Measurements from ENCODE around the gene MAPK8.

MAPK8 gene

GRCh38 chr10:48454302-48455054 is 148.0 kb downstream of the MAPK8 start:
- FAIRE-seq: no peak
- no peak for DNase-seq (ENCODE audit: insufficient read length)
- TF ChIP-seq TAF1 (IDR thresholded peaks at IDR 0.05; ENCODE audit: borderline replicate concordance, low read depth, low read length): no peak
- no peak for TF ChIP-seq POLR2A (IDR thresholded peaks at IDR 0.05; ENCODE audit: low read depth, low read length)

DNA sequence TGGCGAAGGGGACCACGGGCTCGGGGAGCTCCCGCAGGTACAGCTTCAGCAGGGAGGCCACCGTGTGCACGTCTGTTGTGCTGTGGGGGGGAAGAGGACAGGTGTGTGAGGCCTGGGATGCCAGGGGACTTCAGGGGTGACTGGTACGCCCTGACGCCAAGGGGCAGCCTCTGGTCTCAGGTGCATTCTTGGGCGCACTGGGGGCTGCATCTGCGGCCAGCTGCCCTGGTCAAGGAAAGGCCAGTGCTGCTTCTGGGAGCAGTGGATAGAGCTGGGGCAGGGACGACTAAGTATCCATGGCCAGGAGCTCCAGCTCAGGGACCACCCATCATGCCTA is 148.5 kb downstream of the MAPK8 start:
- no peak for DNase-seq (ENCODE audit: insufficient read length)
- TF ChIP-seq TAF1 (IDR thresholded peaks at IDR 0.05; ENCODE audit: borderline replicate concordance, low read depth, low read length) (no peak), POLR2A (IDR thresholded peaks at IDR 0.05; ENCODE audit: low read depth, low read length) (no peak), POLR2AphosphoS5 (IDR thresholded peaks at IDR 0.05; ENCODE audit: low read depth, low read length) (no peak)
- FAIRE-seq: no peak

DNA sequence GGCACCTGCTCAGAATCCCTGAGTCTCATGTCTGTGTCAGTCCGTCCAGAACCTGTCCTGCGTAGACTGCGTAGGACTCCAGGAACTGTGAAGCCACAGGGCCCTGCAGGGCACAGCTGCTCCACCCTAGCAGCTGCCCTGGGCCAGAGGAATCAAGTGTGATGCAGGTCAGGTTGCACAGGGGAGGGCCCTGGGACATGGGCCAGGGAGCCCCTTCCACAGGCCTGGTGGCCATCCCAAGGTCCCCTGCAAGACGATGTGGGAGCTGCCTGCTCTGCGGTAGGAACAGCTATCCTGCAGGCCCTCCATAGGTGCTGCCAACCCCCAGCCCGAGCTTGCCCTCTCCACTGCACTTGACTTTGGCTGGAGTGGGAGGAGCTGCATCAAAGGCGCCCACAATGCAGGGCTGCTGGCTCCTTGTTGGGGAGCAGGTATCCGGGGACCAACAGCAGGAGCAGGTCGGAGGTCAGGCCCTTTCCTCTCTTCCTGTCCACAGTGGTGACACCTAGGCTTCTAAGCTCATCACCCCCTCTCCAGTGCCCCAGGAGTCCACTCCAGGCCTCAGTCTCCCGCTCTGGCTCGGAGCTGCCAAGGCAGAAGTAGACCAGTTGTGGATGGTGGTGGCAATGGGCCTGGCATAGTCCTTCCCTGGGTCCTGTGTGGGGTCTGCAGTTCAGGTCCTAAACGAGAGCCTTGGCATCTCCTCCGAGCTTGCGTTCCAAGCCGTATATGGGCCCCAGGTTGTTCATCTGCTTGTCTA is 149.1 kb downstream of the MAPK8 start:
- TF ChIP-seq TAF1 (IDR thresholded peaks at IDR 0.05; ENCODE audit: borderline replicate concordance, low read depth, low read length) (no peak), POLR2A (IDR thresholded peaks at IDR 0.05; ENCODE audit: low read depth, low read length) (no peak), POLR2AphosphoS5 (IDR thresholded peaks at IDR 0.05; ENCODE audit: low read depth, low read length) (no peak)
- no peak for DNase-seq (ENCODE audit: insufficient read length)
- FAIRE-seq: no peak

GRCh38 chr10:48456361-48456804 is 149.9 kb downstream of the MAPK8 start:
- no peak for FAIRE-seq
- TF ChIP-seq POLR2AphosphoS5 (IDR thresholded peaks at IDR 0.05; ENCODE audit: low read depth, low read length) (no peak), POLR2A (IDR thresholded peaks at IDR 0.05; ENCODE audit: low read depth, low read length) (no peak), TAF1 (IDR thresholded peaks at IDR 0.05; ENCODE audit: borderline replicate concordance, low read depth, low read length) (no peak)
- DNase-seq (ENCODE audit: insufficient read length): no peak

DNA sequence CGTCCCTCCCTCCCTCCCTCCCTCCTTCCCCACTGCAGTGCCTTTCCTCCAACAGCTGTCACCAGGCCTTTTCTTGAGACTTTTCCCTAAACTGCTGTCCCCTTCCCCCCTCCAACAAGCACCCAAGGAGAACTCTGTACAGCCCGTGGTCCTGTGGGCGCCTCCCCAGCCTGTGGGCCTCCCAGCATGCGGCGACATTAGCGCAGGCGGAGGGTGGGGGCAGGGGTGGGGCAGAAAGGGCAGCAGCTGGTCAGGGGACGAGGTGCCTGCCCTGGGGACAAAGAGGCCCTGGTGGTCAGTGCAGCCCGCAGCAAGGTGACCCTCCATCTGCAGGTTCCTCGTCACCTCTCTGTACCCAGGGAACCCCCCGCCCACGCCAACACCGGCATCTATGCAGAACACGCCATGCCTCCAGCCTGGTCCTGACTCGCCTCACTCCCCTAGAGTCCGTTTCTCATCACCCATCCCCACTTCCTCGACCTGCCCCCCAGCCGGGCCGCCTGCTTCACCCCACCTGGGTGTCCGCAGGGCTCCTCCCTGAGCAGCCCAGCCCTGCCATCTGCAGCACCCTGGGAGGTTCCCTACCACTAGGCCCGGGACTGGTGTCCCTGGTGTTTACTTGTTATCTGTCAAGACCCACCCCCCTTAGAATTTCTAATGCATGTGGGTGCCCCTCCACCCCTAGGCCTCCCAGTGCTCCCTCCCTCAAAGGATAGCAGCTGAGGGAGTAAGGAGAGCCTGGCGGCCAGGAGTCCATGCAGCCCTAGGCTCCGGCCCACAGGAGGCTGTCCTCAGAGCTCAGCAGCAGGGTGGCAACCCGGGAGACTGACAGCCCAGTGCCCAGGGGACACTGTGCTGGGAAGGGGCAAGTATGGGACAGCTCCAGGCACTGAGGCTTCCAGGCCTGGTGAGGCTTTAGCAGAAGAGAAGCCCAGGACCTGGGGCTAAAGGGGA is 150.6 kb downstream of the MAPK8 start:
- DNase-seq (ENCODE audit: insufficient read length) (no peak), FAIRE-seq (no peak)
- no peak for TF ChIP-seq TAF1 (IDR thresholded peaks at IDR 0.05; ENCODE audit: borderline replicate concordance, low read depth, low read length)
- TF ChIP-seq POLR2AphosphoS5 (IDR thresholded peaks at IDR 0.05; ENCODE audit: low read depth, low read length): no peak
- TF ChIP-seq POLR2A (IDR thresholded peaks at IDR 0.05; ENCODE audit: low read depth, low read length): no peak

- no peak for DNase-seq (ENCODE audit: insufficient read length)
- no peak for FAIRE-seq
- no peak for TF ChIP-seq POLR2AphosphoS5 (IDR thresholded peaks at IDR 0.05; ENCODE audit: low read depth, low read length)
- TF ChIP-seq POLR2A (IDR thresholded peaks at IDR 0.05; ENCODE audit: low read depth, low read length): no peak
- TF ChIP-seq TAF1 (IDR thresholded peaks at IDR 0.05; ENCODE audit: borderline replicate concordance, low read depth, low read length): no peak
Observed at GRCh38 chr10:48457949-48458661, 151.6 kb downstream of the MAPK8 start.

DNA sequence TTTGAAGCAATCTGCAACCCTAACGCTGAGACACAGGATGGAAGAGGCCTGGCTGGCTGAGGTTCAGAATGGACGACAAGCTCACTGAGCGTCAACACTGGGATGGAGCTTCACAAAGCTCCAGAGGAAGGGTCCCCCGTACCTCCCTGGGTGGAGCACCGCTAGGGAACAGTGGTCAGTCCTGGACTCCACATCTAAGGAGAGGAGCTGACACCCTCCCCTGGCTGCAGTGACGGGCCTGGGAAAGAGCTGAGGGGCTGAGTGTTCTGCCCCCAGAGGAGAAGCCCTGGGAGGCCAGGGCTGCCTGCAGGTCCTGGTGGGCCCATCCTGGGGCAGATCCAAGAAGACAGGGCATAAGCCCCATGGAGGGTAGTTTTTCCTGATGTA is 152.2 kb downstream of the MAPK8 start:
- DNase-seq (ENCODE audit: insufficient read length) (no peak), FAIRE-seq (no peak)
- TF ChIP-seq POLR2A (IDR thresholded peaks at IDR 0.05; ENCODE audit: low read depth, low read length) (no peak), TAF1 (IDR thresholded peaks at IDR 0.05; ENCODE audit: borderline replicate concordance, low read depth, low read length) (no peak), POLR2AphosphoS5 (IDR thresholded peaks at IDR 0.05; ENCODE audit: low read depth, low read length) (no peak)

DNA sequence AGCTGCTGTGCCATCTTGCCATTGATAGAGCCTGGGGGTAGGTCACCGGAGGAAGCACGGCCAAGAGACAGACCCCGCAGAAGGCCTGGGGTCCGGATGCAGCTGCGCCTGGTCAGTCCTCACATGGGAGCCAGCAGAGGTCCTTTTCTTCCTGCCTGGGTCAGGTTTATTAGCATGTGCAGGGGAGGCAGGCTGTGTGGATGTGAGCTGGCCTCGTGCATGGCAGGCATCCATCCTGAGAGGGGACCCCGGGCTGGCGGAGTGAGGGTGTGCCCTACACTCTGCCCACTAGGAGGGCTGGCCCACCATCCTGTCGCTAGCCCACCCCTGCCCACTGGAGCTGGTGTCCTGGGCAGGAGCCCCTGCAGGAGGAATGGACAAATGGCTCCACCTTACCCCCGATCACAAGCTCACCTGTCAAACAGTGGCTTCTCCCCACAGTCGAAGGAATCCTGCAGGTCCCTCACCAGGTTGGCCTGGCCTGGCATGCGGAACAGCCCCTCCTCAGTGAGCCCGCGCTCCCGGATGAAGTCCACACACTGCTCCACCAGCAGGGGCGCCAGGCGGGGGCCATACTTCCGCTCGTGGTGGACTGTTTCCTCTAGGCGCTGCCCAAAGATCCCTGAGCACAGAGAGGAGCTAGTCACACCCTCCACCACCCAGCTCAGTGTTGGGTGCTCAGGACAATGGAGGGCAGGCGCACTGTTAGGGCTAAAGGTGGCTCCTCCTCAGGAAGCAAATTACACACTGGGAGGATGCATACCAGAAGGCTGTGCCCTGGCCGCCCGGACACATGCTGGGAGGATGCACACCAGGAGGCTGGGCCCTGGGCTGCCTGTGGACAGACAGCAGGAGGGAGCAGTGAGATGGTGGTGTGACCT is 153.0 kb downstream of the MAPK8 start:
- DNase-seq (ENCODE audit: insufficient read length): no peak

DNA sequence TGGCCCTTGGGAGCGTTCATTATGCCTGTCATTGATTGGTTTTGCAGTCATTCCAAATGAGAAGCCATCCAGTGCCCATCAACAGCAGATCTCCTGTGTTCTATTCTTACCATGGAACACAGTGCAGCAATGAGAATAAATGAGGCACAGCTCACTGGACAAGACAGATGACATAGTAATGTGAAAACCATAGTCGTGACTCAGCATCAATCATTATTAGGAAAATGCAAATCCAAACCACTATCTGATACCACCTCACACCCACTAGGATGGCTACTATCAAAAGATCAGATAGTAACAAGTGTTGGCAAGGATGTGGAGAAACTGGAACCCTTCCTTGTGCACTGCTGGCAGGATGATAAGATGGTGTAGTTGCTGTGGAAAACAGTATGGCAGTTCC is 153.7 kb downstream of the MAPK8 start:
- no peak for FAIRE-seq

More for the DNA sequence above, 153.0 kb downstream of the MAPK8 start:
- TF ChIP-seq TAF1 (IDR thresholded peaks at IDR 0.05; ENCODE audit: borderline replicate concordance, low read depth, low read length) (no peak), POLR2A (IDR thresholded peaks at IDR 0.05; ENCODE audit: low read depth, low read length) (no peak), POLR2AphosphoS5 (IDR thresholded peaks at IDR 0.05; ENCODE audit: low read depth, low read length) (no peak)
- FAIRE-seq: no peak

More for the DNA sequence above, 153.7 kb downstream of the MAPK8 start:
- no peak for DNase-seq (ENCODE audit: insufficient read length)
- TF ChIP-seq POLR2AphosphoS5 (IDR thresholded peaks at IDR 0.05; ENCODE audit: low read depth, low read length) (no peak), POLR2A (IDR thresholded peaks at IDR 0.05; ENCODE audit: low read depth, low read length) (no peak), TAF1 (IDR thresholded peaks at IDR 0.05; ENCODE audit: borderline replicate concordance, low read depth, low read length) (no peak)
